H1 (cell line): ENCODE results near the gene CCDC183. TPM values are rescaled to one million over a fixed set of nuclear protein-coding genes. Genes with fewer than 3 reads are reported as not detected.

ENCODE experiments used
- CHD7 ChIP-seq: fragments of 300-600 bp; sonication (generic); IDR thresholded peaks from 2 replicates; pipeline ENCODE4 v1.7.1; 2012; ENCODE audit warnings: low read length, moderate library complexity, mild to moderate bottlenecking, inconsistent platforms; ENCODE audit not compliant: insufficient replicate concordance
- polyA plus RNA-seq, 7 experiments: library from polyadenylated mRNA; depleted of rRNA in 3 of 7; stranded (reverse) in 5 of 7; unstranded in 2 of 7; fragments of >200 nt in 5 of 7; fragments of 200-250 nt in 2 of 7; gene quantifications; 1 replicate in 5 of 7; 2 replicates in 1 of 7; 4 replicates in 1 of 7; pipeline versions ENCODE4 v1.2.1 to v1.2.3, GENCODE V29; 2011 to 2013; ENCODE audit warnings: missing spikeins in 2 of 7, mixed read lengths in 2 of 7
- total RNA-seq: library from RNA; stranded (reverse); fragmentation: NEBNext Ultra II Directional; extraction: Animal tissue kit (Norgen Biotek cat#: 25700); gene quantifications from 2 replicates; pipeline ENCODE4 v1.2.1, GENCODE V29; 2021
- TF ChIP-seq, protein P1 (sequence below): IDR thresholded peaks from 2 replicates; pipeline ENCODE4 v1.6.1; 2011; ENCODE audit warnings: low read length, improper control_type of control experiment

CCDC183 gene
- total and polyA plus RNA-seq, 2 of the 8 experiments (the other 6 are each of a cell fraction or from before 2014, with no cell fraction given): 0.51 to 1.6 TPM

- no peak for TF ChIP-seq CHD7
- TF ChIP-seq, protein P1, sequence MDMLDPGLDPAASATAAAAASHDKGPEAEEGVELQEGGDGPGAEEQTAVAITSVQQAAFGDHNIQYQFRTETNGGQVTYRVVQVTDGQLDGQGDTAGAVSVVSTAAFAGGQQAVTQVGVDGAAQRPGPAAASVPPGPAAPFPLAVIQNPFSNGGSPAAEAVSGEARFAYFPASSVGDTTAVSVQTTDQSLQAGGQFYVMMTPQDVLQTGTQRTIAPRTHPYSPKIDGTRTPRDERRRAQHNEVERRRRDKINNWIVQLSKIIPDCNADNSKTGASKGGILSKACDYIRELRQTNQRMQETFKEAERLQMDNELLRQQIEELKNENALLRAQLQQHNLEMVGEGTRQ: no peak
- TF ChIP-seq, all 59 proteins: peak for 0
These were observed 49.5 kb upstream of the CCDC183 start (continued) for GRCh38 chr9:136746621-136747020.
